ENCODE measurements around the gene WDR86. TPM values are rescaled to one million over a fixed set of nuclear protein-coding genes. Genes with fewer than 3 reads are reported as not detected.

The WDR86 gene
- total and polyA plus RNA-seq, 2 of the 8 experiments (the other 6 are each of a cell fraction or from before 2014, with no cell fraction given), result 12.7 to 15.8 TPM

- no peak overlapping the region; the same call in 1 of the 2 replicates for H2AK5ac ChIP-seq (ENCODE audit: low read depth, low read length)
- 0 out of 4 replicates have a peak overlapping the region, but pooled peaks of 1 of the 2 experiments have one; percentile 20 for H3K4me2 ChIP-seq (ENCODE audit: insufficient read depth in 1 of 2, low read depth in 2 of 2, low read length in 2 of 2)
- no peak overlapping the region for H3K9ac ChIP-seq (replicated peaks in 1 of 4; ENCODE audit: extremely low read depth in 1 of 4, low read depth in 3 of 4, low read length in 3 of 4)
- TF ChIP-seq TEAD4 (IDR thresholded peaks at IDR 0.05; ENCODE audit: low read depth, low read length) (no peak), SUZ12 (IDR thresholded peaks at IDR 0.05; ENCODE audit: low read length) (no peak), NANOG (IDR thresholded peaks at IDR 0.05; ENCODE audit: insufficient read depth, low read depth, low read length, poor library complexity, severe bottlenecking) (no peak), FOSL1 (IDR thresholded peaks at IDR 0.05; ENCODE audit: insufficient read depth, low read depth, low read length) (no peak), GTF2F1 (IDR thresholded peaks at IDR 0.05; ENCODE audit: borderline replicate concordance, low read depth, low read length) (no peak), TAF7 (optimal IDR thresholded peaks at IDR 0.05; ENCODE audit: borderline replicate concordance, low read depth, low read length) (no peak), RNF2 (IDR thresholded peaks at IDR 0.05; ENCODE audit: borderline replicate concordance, low read depth, low read length, missing control alignments, poor library complexity, severe bottlenecking) (no peak)
- TF ChIP-seq, protein P1, sequence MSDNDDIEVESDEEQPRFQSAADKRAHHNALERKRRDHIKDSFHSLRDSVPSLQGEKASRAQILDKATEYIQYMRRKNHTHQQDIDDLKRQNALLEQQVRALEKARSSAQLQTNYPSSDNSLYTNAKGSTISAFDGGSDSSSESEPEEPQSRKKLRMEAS (IDR thresholded peaks at IDR 0.05), result no peak
- H3K14ac ChIP-seq (ENCODE audit: insufficient read length), result no peak overlapping the region
- peaks cover 5 to 20% (median 11%) of the 10 kb centered on the region in 4 experiments for H3K4me1 ChIP-seq (replicated peaks in 1 of 4; ENCODE audit: control insufficient read depth in 3 of 4, insufficient read depth in 4 of 4, low read length in 3 of 4)
- H3K27ac ChIP-seq (ENCODE audit: low read depth, low read length), result no peak overlapping the region
- no peaks in the 10 kb centered on the region for H3K79me2 ChIP-seq (ENCODE audit: control insufficient read depth in 1 of 2, insufficient read depth in 2 of 2, low read length in 2 of 2)
- H3K4ac ChIP-seq (replicated peaks; ENCODE audit: insufficient read length, low read depth, low read length), result no peak overlapping the region
- H4K20me1 ChIP-seq (replicated peaks in 1 of 2; ENCODE audit: control insufficient read depth in 1 of 2, insufficient read depth in 2 of 2, low read length in 2 of 2), result no peaks in the 10 kb centered on the region
- H2BK12ac ChIP-seq (ENCODE audit: low read depth, low read length), result peak overlapping the region; percentile 35; the same call in 1 of the 2 replicates
- no peak overlapping the region for H2AFZ ChIP-seq (ENCODE audit: low read length)
- no peak overlapping the region for H2BK20ac ChIP-seq (ENCODE audit: low read length)
- peak overlapping the region; percentile 13 for H4K91ac ChIP-seq (replicated peaks; ENCODE audit: insufficient read length, low read length)
- no peaks in the 10 kb centered on the region for H3K23me2 ChIP-seq (ENCODE audit: low read depth, low read length)
- H3K23ac ChIP-seq (ENCODE audit: insufficient read length), result no peak overlapping the region
- H3K27me3 ChIP-seq (replicated peaks in 1 of 4; ENCODE audit: control insufficient read depth in 3 of 4, extremely low read depth in 1 of 4, insufficient read depth in 3 of 4, low read length in 3 of 4), result no peaks in the 10 kb centered on the region
- FAIRE-seq (no peak), DNase-seq (ENCODE audit: low read depth in 1 of 2, low spot score in 2 of 2) (peak in 1 of 2 experiments; percentile 45)
- H2BK5ac ChIP-seq (ENCODE audit: low read depth, low read length), result no peak overlapping the region
- CTCF ChIA-PET (ENCODE audit: partially characterized antibody), result interaction anchor here (1.4 to 2.2 kb wide), 2 partner anchors 9 to 20 kb away, joined by 4 to 5 read pairs; no protein-coding TSS in a partner anchor
- peak overlapping the region; percentile 38; the same call in 1 of the 2 replicates for H3K18ac ChIP-seq (ENCODE audit: extremely low read depth, low read length)
- no peak overlapping the region for H4K8ac ChIP-seq (ENCODE audit: extremely low read depth, insufficient read depth, low read length)
- H3K36me3 ChIP-seq (ENCODE audit: control insufficient read depth in 2 of 4, insufficient read depth in 4 of 4, low read length in 3 of 4), result no peaks in the 10 kb centered on the region
- no peak overlapping the region for H2BK120ac ChIP-seq (replicated peaks; ENCODE audit: low read depth, low read length)
- H3K4me3 ChIP-seq (ENCODE audit: extremely low read depth in 1 of 4, insufficient read depth in 2 of 4, low read depth in 3 of 4, low read length in 4 of 4), result no peak overlapping the region
- peak overlapping the region; percentile 54; the same call in 1 of the 2 replicates for H2BK15ac ChIP-seq (ENCODE audit: low read length)
- H4K5ac ChIP-seq (ENCODE audit: insufficient read length, low read depth, low read length), result no peak overlapping the region
- H3K9me3 ChIP-seq (ENCODE audit: insufficient read depth in 2 of 2, low read depth in 1 of 2, low read length in 1 of 2), result no peaks in the 10 kb centered on the region
- 84% methylated on average over 12 of the region's 13 CpGs; no CpG with 5 or more reads in 1 of the 2 experiments for WGBS, 2 experiments (ENCODE audit: extremely low coverage in 1 of 2, insufficient coverage in 1 of 2, insufficient read length in 1 of 2, insufficient replicate concordance in 2 of 2, low coverage in 1 of 2, low lambda C conversion rate in 2 of 2, missing lambda C conversion rate in 1 of 2)
- POLR2A ChIA-PET (ENCODE audit: partially characterized antibody), result no interaction called here
- no peak overlapping the region for H3K56ac ChIP-seq (replicated peaks; ENCODE audit: insufficient read length, low read depth, low read length)
- no peaks in the 10 kb centered on the region; the same call in 1 of the 2 replicates for H3K79me1 ChIP-seq (ENCODE audit: low read depth, low read length)
Measured at GRCh38 chr7:151428378-151429236, 18.8 kb upstream of the WDR86 start.
